NCI-H345 treated with DMSO at 0.1 percent for 48 hours (cell line): ENCODE data around the gene GALNT8.
A peak's percentile ranks its signal among the peaks of the same experiment; 100 is the strongest.

Experiments
- DNase-seq: peaks from one replicate; lab custom pipeline; 2025; ENCODE audit not compliant: unreplicated experiment; lab: John Stamatoyannopoulos, UW

The GALNT8 gene

DNA sequence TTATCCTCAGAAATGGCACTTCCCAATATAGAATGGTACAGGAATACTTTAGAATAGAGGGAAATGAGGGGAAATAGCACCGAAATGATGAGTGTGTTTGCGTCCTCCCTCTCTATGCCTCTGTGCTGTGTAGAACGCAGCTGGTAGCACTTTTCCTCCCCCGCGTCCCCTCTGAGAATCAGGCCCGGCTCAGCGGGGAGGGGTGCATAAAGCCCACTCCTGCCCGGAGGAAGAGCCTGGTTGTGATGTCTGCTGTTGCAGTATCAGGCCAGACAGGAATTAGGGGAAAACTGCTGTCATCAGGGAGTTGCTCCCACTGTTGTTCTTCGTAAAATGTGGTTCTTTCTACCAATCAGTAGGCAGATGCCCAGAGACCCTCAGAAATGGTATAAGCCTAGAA is 76.0 kb downstream of the GALNT8 start:
- no peak for DNase-seq

- DNase-seq: no peak
Observed at GRCh38 chr12:4796694-4797482, 76.7 kb downstream of the GALNT8 start.

GRCh38 chr12:4800555-4800954 is 80.4 kb downstream of the GALNT8 start:
- DNase-seq: no peak

GRCh38 chr12:4802841-4803240 is 82.6 kb downstream of the GALNT8 start:
- no peak for DNase-seq

DNA sequence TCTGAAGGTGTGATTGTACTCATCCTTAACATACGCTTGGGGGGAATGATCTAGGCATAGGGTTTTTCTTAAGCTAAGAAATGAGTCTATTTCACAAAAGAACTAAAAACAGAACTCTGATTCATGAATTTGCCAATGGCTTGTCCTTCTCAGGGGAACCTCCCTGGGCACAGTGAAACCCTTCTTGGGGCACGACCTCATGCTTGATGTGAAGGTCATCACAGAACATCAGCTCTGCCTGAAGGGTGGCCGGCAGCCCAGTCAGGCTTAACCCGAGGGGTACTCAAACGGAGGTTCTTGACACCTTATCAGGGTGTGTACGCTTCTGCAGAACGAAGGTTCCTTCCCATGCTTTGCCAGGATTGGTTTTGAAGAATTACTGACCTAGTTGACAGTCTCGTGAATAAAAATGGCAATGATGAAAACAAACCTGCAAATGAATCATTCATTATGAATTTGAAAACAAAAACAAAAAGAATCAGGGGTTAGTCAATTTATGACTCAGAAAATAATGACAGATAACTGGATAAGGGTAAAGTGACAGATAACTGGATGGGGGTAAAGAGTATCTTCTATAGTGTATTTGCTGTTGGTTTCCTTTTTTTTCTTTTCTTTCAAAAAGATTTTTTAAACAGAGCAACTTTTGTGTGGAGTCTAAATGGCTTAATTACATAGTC is 86.4 kb downstream of the GALNT8 start:
- no peak for DNase-seq

GRCh38 chr12:4807116-4807783 is 87.0 kb downstream of the GALNT8 start:
- DNase-seq: no peak

DNA sequence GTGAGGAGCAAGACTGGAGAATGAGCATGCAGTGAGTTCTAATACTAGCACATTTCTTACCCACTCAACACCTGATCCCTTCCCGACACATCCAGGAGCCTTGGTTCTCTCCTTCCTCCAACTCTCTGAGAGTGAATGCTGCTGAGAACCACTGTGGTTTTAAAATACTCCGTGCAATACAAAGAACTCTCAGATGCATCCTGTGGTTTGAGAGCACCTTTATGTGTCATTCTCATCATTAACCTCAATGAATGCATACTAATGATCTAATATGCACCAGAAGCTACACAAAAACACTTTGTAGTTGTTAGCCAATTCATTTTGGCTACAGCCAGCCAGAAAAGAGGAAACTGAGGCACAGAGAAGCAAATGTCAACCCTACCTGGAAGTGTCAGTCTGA is 87.6 kb downstream of the GALNT8 start:
- DNase-seq: no peak

DNA sequence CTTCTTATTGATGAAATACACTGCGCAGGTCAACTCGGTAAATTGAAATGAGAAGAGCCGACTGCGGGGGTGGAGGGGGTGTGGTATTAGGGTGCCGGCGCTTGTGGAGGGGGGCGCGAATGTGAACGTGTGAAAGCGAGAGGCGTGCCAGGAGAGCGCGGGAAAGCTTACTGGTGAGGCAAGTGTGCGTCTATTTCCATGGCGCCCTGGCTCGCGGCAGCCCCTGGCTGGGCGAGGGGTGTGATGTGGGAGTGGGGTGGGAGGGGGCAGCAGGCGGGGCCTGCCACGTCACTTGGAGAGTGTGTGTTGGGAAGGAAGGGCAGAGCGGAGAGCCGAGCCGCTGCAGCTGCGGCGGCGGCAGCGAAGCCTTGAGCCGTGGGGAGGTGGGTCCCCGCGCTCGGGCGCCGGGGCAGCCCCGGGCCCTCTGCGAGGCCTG is 88.8 kb downstream of the GALNT8 start:
- DNase-seq: peak; percentile 67

DNA sequence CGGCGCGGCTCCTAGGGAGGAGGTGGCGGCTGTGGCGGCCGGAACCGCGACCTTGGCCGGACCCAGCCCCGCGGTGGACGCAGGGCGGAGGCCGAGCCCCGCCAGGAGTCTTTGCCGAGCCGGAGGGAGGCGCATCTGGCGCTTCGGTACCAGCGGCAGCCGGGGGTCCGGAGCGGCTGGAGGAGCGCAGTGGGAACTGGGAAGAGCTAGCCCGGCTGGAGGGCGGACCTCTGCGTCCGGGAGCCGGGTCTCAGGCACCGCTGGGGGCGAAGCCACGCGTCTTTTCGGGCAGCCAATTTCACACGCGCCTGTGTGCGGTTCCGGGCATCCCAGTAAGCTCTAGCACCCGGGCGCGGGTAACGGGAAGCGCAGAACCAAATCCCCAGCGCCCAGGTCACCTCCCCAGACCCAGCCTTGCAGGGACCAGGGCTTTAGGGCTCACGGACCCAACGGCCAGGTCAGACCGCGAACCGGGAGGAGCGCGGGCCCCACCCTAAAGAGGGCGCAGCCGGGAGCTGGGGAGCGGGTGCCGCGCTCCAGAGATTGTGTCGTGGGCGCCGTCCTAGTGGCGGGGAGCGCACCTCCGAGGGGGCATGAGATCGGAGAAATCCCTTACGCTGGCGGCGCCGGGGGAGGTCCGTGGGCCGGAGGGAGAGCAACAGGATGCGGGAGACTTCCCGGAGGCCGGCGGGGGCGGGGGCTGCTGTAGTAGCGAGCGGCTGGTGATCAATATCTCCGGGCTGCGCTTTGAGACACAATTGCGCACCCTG is 89.4 kb downstream of the GALNT8 start:
- DNase-seq: peak; percentile 33

DNA sequence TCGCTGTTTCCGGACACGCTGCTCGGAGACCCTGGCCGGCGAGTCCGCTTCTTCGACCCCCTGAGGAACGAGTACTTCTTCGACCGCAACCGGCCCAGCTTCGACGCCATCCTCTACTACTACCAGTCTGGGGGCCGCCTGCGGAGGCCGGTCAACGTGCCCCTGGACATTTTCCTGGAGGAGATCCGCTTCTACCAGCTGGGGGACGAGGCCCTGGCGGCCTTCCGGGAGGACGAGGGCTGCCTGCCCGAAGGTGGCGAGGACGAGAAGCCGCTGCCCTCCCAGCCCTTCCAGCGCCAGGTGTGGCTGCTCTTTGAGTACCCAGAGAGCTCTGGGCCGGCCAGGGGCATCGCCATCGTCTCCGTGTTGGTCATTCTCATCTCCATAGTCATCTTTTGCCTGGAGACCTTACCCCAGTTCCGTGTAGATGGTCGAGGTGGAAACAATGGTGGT is 90.0 kb downstream of the GALNT8 start:
- no peak for DNase-seq

DNA sequence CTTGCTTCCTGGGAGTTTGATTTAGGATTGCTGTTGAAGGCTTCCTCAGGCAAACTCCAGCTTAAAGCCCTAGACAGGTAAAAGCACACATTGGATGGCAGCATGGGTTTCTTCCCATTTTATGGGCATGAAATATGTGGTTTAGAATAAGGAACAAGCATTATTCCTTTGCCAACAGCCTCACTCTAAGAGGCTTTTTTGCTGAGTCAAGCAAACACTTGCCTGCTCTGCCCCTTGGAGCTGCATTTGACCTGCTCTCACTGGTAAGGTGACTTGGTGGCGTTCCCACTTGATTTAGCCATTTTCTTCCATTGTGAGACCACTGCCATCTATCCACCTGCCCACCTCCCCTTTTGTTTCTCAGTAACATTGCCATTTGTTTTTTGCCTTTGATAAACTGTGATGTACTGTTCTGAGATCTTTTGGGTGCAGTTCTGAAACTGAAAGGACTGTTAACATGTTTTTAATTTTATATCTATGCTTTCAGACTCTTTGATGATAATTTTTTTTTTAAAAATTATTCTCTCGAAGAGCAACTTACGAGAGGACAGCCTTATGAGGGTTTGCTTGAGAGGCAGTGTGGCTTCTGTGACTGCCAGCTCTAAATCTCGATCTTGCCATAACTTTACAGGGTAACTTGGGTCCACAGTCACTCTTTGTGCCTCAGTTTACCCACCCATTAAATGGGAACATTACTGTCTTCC is 92.6 kb downstream of the GALNT8 start:
- DNase-seq: no peak

- peak; percentile 56 for DNase-seq
Observed at GRCh38 chr12:4813741-4814140, 93.5 kb downstream of the GALNT8 start.

- no peak for DNase-seq
Observed at GRCh38 chr12:4814485-4814884, 94.3 kb downstream of the GALNT8 start.

- DNase-seq: no peak
Observed at GRCh38 chr12:4816744-4817525, 96.7 kb downstream of the GALNT8 start.

- DNase-seq: peak; percentile 27
Observed at GRCh38 chr12:4817880-4818279, 97.7 kb downstream of the GALNT8 start.

- DNase-seq: no peak
Observed at GRCh38 chr12:4819654-4820053, 99.5 kb downstream of the GALNT8 start.

GRCh38 chr12:4820971-4821370 is 100.8 kb downstream of the GALNT8 start:
- no peak for DNase-seq
